Uterus (tissue), 2 donors: ENCODE results near the gene OR2K2.

Experiments used
- POLR2A ChIP-seq, 2 donors: fragments of 450-650 bp; IDR thresholded peaks; one replicate each; pipeline ENCODE4 v1.6.1; 2016; ENCODE audit warnings: antibody characterized with exemption in 2 of 2, mild to moderate bottlenecking in 1 of 2, moderate library complexity in 1 of 2
- TF ChIP-seq, protein P1 (sequence below), 4 experiments: fragments of 200-600 bp in 2 of 4; fragments of 450-650 bp in 2 of 4; sonication (generic) in 2 of 4; IDR thresholded peaks; one replicate each; pipeline ENCODE4 v1.5.1; 2016 to 2019; ENCODE audit warnings: antibody characterized with exemption in 4 of 4, mild to moderate bottlenecking in 2 of 4, moderate library complexity in 1 of 4

DNA sequence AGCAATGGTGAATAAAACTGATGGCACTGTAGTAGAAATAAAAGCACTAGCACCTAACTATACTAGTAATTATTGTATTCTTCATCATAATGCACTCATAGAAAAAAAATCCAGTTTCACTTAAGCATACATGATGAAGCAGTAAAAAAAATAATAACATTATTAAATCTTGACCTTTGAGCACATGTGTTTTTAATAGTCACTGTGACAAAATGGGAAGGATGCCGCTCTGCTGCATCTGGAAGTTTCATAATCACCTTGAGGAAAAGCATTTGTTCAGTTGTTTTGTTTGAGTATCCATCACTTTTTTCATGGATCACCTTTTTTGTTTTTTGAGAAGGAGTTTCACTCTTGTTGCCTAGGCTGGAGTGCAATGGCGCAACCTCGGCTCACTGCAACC lies 13.2 kb downstream of the OR2K2 start:
- TF ChIP-seq, protein P1, sequence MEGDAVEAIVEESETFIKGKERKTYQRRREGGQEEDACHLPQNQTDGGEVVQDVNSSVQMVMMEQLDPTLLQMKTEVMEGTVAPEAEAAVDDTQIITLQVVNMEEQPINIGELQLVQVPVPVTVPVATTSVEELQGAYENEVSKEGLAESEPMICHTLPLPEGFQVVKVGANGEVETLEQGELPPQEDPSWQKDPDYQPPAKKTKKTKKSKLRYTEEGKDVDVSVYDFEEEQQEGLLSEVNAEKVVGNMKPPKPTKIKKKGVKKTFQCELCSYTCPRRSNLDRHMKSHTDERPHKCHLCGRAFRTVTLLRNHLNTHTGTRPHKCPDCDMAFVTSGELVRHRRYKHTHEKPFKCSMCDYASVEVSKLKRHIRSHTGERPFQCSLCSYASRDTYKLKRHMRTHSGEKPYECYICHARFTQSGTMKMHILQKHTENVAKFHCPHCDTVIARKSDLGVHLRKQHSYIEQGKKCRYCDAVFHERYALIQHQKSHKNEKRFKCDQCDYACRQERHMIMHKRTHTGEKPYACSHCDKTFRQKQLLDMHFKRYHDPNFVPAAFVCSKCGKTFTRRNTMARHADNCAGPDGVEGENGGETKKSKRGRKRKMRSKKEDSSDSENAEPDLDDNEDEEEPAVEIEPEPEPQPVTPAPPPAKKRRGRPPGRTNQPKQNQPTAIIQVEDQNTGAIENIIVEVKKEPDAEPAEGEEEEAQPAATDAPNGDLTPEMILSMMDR (IDR thresholded peaks at IDR 0.05), result no peak
- no peak for TF ChIP-seq POLR2A (IDR thresholded peaks at IDR 0.05)
